GM06990 (cell line): ENCODE measurements around the gene ANKRD33.

Experiments used
- DNase-seq: peaks from one replicate; pipeline ENCODE4 v3.0.0-alpha.2; 2011; ENCODE audit not compliant: insufficient read length; ENCODE audit errors: extremely low read depth
- H3K27me3 ChIP-seq: replicated peaks from 2 replicates; pipeline ENCODE4 v1.6.0; 2011; ENCODE audit warnings: low read length; ENCODE audit not compliant: control insufficient read depth, insufficient read depth
- H3K36me3 ChIP-seq: 2 replicates; pipeline ENCODE4 v1.5.1; 2011; ENCODE audit warnings: low read length; ENCODE audit not compliant: control insufficient read depth, insufficient read depth
- H3K4me3 ChIP-seq: replicated peaks from 2 replicates; pipeline ENCODE4 v1.5.1; 2011; ENCODE audit warnings: low read depth, mild to moderate bottlenecking, control low read depth, low read length
- CTCF ChIP-seq: IDR thresholded peaks from 2 replicates; pipeline ENCODE4 v1.5.1; 2011; ENCODE audit warnings: low read length, control low read depth, mild to moderate bottlenecking, inconsistent platforms; ENCODE audit not compliant: insufficient read depth, poor library complexity, severe bottlenecking

The ANKRD33 gene

GRCh38 chr12:51844854-51845253 is 43.0 kb upstream of the ANKRD33 start:
- no peak for DNase-seq
- peaks cover 2% of the 10 kb centered on the region for H3K27me3 ChIP-seq
- TF ChIP-seq CTCF = no peak
- no peaks in the 10 kb centered on the region for H3K36me3 ChIP-seq
- no peak overlapping the region for H3K4me3 ChIP-seq

GRCh38 chr12:51845482-51845881 is 42.4 kb upstream of the ANKRD33 start:
- peaks cover 2% of the 10 kb centered on the region for H3K27me3 ChIP-seq

GRCh38 chr12:51846271-51846691 is 41.6 kb upstream of the ANKRD33 start:
- H3K27me3 ChIP-seq = peaks cover 2% of the 10 kb centered on the region
- TF ChIP-seq CTCF = no peak
- no peak overlapping the region for H3K4me3 ChIP-seq
- H3K36me3 ChIP-seq = no peaks in the 10 kb centered on the region
- no peak for DNase-seq

More at GRCh38 chr12:51845482-51845881, 42.4 kb upstream of the ANKRD33 start:
- DNase-seq = no peak
- Histone ChIP-seq H3K36me3 (no peaks in the 10 kb centered on the region), H3K4me3 (no peak overlapping the region)
- no peak for TF ChIP-seq CTCF

- no peak for DNase-seq
Measured at GRCh38 chr12:51846911-51847642, 40.8 kb upstream of the ANKRD33 start.

GRCh38 chr12:51847643-51848325 is 40.1 kb upstream of the ANKRD33 start:
- Histone ChIP-seq H3K4me3 (no peak overlapping the region), H3K36me3 (no peaks in the 10 kb centered on the region), H3K27me3 (peaks cover 2% of the 10 kb centered on the region)
- TF ChIP-seq CTCF = no peak
- DNase-seq = no peak

More at GRCh38 chr12:51846911-51847642, 40.8 kb upstream of the ANKRD33 start:
- no peak overlapping the region for H3K4me3 ChIP-seq
- no peaks in the 10 kb centered on the region for H3K36me3 ChIP-seq
- H3K27me3 ChIP-seq = peaks cover 2% of the 10 kb centered on the region
- no peak for TF ChIP-seq CTCF
